ENCODE measurements around the gene CAPN2.

The CAPN2 gene

DNA sequence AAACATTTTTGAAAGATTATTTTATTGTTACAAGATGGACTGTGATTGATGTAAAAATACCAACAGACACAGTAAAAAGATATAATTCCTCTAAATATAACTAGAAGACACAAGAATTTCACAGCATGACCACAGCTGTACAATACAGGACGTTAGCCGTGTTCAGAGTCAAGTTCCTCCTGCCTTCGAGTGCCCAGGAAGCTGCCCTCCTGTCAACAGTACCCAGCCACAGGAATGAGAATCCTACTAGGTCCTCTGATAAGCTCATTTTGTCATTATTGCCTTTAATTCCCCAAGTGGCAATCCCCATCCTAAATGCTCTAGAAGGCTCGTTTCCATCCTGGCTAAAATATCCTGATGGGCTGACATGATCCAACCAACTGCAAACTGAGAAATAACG is 16.4 kb upstream of the CAPN2 start:
- Histone ChIP-seq H3K9me2 (replicated peaks; ENCODE audit: insufficient read depth, low read length) (no peaks in the 10 kb centered on the region), H3K4me2 (ENCODE audit: low read depth, low read length, poor library complexity, severe bottlenecking) (no peak overlapping the region), H2AFZ (ENCODE audit: low read depth, low read length, severe bottlenecking) (no peak overlapping the region), H3K79me2 (ENCODE audit: insufficient read depth, low read length) (no peaks in the 10 kb centered on the region), H3K4me3 (ENCODE audit: insufficient read depth, low read length, poor library complexity, severe bottlenecking) (no peak overlapping the region), H3F3A (ENCODE audit: insufficient read depth) (no peaks in the 10 kb centered on the region), H3K9me3 (ENCODE audit: insufficient read depth, low read length) (no peaks in the 10 kb centered on the region), H3K9ac (ENCODE audit: low read length) (no peak overlapping the region), H4K20me1 (ENCODE audit: low read depth, low read length) (no peaks in the 10 kb centered on the region), H3K36me3 (ENCODE audit: low read length) (no peaks in the 10 kb centered on the region), H3K27me3 (ENCODE audit: low read length) (no peaks in the 10 kb centered on the region), H3K27ac (ENCODE audit: low read depth, low read length) (no peak overlapping the region)
- TF ChIP-seq EZH2phosphoT487 (conservative IDR thresholded peaks at IDR 0.05; ENCODE audit: low read length): no peak
- TF ChIP-seq, protein P1, sequence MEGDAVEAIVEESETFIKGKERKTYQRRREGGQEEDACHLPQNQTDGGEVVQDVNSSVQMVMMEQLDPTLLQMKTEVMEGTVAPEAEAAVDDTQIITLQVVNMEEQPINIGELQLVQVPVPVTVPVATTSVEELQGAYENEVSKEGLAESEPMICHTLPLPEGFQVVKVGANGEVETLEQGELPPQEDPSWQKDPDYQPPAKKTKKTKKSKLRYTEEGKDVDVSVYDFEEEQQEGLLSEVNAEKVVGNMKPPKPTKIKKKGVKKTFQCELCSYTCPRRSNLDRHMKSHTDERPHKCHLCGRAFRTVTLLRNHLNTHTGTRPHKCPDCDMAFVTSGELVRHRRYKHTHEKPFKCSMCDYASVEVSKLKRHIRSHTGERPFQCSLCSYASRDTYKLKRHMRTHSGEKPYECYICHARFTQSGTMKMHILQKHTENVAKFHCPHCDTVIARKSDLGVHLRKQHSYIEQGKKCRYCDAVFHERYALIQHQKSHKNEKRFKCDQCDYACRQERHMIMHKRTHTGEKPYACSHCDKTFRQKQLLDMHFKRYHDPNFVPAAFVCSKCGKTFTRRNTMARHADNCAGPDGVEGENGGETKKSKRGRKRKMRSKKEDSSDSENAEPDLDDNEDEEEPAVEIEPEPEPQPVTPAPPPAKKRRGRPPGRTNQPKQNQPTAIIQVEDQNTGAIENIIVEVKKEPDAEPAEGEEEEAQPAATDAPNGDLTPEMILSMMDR (IDR thresholded peaks at IDR 0.05; ENCODE audit: insufficient read depth, low read length, poor library complexity, severe bottlenecking): no peak

DNA sequence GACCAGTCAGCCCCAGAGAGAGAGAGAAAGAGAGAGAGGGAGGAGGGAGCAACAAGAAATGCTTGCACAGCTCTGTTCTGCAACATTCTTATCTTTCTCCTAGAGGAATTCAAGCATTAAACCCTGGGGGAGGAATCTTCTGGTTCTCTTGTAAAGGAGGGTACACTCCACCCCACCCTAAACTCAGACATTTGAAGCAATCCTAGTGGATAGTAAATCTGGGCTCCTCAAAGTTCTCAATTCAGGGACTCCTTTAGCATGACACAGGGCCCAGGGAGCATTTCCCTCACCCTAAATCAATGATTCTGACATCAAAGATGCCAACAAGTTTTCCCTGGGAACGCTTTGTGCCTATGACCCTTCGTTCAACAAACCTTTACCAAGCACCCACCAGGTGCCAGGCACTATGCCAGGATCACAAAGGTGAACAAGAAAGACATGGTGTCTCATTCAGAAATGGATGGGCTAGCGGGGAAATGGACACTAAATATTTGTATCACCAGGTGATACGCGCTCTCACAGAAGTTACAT is 11.9 kb upstream of the CAPN2 start:
- no peaks in the 10 kb centered on the region for H4K20me1 ChIP-seq (ENCODE audit: low read depth, low read length)
- no peak overlapping the region for H2AFZ ChIP-seq (ENCODE audit: low read depth, low read length, severe bottlenecking)
- H3K79me2 ChIP-seq (ENCODE audit: insufficient read depth, low read length): no peaks in the 10 kb centered on the region
- no peak overlapping the region for H3K9ac ChIP-seq (ENCODE audit: low read length)
- no peak overlapping the region for H3K27ac ChIP-seq (ENCODE audit: low read depth, low read length)
- no peak overlapping the region for H3K4me3 ChIP-seq (ENCODE audit: insufficient read depth, low read length, poor library complexity, severe bottlenecking)
- H3K36me3 ChIP-seq (ENCODE audit: low read length): no peaks in the 10 kb centered on the region
- no peaks in the 10 kb centered on the region for H3K27me3 ChIP-seq (ENCODE audit: low read length)
- TF ChIP-seq, protein P1 (IDR thresholded peaks at IDR 0.05; ENCODE audit: insufficient read depth, low read length, poor library complexity, severe bottlenecking): no peak
- TF ChIP-seq EZH2phosphoT487 (conservative IDR thresholded peaks at IDR 0.05; ENCODE audit: low read length): no peak
- H3K9me2 ChIP-seq (replicated peaks; ENCODE audit: insufficient read depth, low read length): no peaks in the 10 kb centered on the region
- H3K9me3 ChIP-seq (ENCODE audit: insufficient read depth, low read length): no peaks in the 10 kb centered on the region
- no peaks in the 10 kb centered on the region for H3F3A ChIP-seq (ENCODE audit: insufficient read depth)
- no peak overlapping the region for H3K4me2 ChIP-seq (ENCODE audit: low read depth, low read length, poor library complexity, severe bottlenecking)

DNA sequence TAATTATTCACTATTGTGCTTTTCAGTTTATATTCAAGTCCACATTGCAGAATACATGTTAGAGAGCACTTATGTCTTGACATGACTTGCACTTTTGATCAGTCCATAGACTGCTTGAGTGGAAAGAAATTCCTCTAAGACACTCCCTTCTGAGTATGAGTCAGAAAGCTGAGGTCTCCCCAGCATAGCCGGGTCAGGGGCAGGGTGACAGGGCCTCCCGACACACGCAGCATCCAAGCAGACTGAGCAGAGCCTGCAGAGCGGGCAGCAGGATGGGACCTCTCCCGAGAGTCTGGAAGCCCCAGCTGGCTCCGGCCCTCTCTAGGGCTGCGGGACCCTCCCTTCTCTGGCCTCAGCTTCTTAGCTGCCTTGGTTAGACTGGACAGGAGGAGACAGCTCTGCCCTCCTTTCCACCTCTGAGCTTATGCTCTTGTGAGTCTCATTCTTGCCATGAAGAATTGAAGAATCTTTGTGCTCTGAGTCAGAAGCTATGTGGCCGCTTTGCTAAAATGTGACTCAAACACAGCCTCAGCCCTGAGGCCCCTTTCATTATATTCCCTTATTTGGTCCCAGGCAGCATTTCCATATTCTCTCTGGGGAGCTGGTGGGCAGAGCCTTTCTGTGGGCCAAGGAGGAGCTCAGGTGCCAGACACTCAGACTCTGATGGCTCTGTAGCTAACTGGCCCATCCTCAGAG is 11.2 kb upstream of the CAPN2 start:
- no peaks in the 10 kb centered on the region for H3K79me2 ChIP-seq (ENCODE audit: insufficient read depth, low read length)
- no peak overlapping the region for H3K4me3 ChIP-seq (ENCODE audit: insufficient read depth, low read length, poor library complexity, severe bottlenecking)
- H4K20me1 ChIP-seq (ENCODE audit: low read depth, low read length): no peaks in the 10 kb centered on the region
- H2AFZ ChIP-seq (ENCODE audit: low read depth, low read length, severe bottlenecking): no peak overlapping the region
- H3K9me2 ChIP-seq (replicated peaks; ENCODE audit: insufficient read depth, low read length): no peaks in the 10 kb centered on the region
- H3K36me3 ChIP-seq (ENCODE audit: low read length): no peaks in the 10 kb centered on the region
- no peaks in the 10 kb centered on the region for H3F3A ChIP-seq (ENCODE audit: insufficient read depth)
- no peaks in the 10 kb centered on the region for H3K9me3 ChIP-seq (ENCODE audit: insufficient read depth, low read length)
- TF ChIP-seq, protein P1 (IDR thresholded peaks at IDR 0.05; ENCODE audit: insufficient read depth, low read length, poor library complexity, severe bottlenecking): no peak
- no peak for TF ChIP-seq EZH2phosphoT487 (conservative IDR thresholded peaks at IDR 0.05; ENCODE audit: low read length)
- no peak overlapping the region for H3K4me2 ChIP-seq (ENCODE audit: low read depth, low read length, poor library complexity, severe bottlenecking)
- no peak overlapping the region for H3K27ac ChIP-seq (ENCODE audit: low read depth, low read length)
- no peaks in the 10 kb centered on the region for H3K27me3 ChIP-seq (ENCODE audit: low read length)
- no peak overlapping the region for H3K9ac ChIP-seq (ENCODE audit: low read length)

All from SU-DHL-6 (cell line).